Fibroblast of the aortic adventitia (primary cell): ENCODE measurements around the gene PLIN3. TPM values are rescaled to one million over a fixed set of nuclear protein-coding genes. Genes with fewer than 3 reads are reported as not detected.
"Not testable (repeated sequence)": the region's sequence is repeated elsewhere in the genome, so short reads cannot be mapped to it uniquely, and the experiment has no call there.

ENCODE experiments used
- DNase-seq: peaks from one replicate; pipeline ENCODE4 v3.0.0-alpha.2; 2010; ENCODE audit warnings: low read depth
- H3K4me3 ChIP-seq: 2 replicates; pipeline ENCODE4 v1.5.1; 2011; ENCODE audit warnings: low read depth, mild to moderate bottlenecking, control low read depth, low read length, moderate library complexity
- CTCF ChIP-seq: IDR thresholded peaks from 2 replicates; pipeline ENCODE4 v1.5.1; 2011; ENCODE audit warnings: mild to moderate bottlenecking, low read length, control low read depth, inconsistent platforms; ENCODE audit not compliant: insufficient read depth
- total RNA-seq: library from RNA; depleted of rRNA; stranded (reverse); fragments of >200 nt; gene quantifications from 2 replicates; pipeline ENCODE4 v1.2.3, GENCODE V29; 2012; ENCODE audit warnings: low replicate concordance

Gene PLIN3
- total RNA-seq, 1 donor: 227 TPM

- no peak overlapping the region for H3K4me3 ChIP-seq
- no peak for DNase-seq
- no peak for TF ChIP-seq CTCF
These were observed 66.3 kb downstream of the PLIN3 start for GRCh38 chr19:4801085-4801619.

GRCh38 chr19:4800591-4801081 is 66.8 kb downstream of the PLIN3 start:
- no peak for TF ChIP-seq CTCF
- H3K4me3 ChIP-seq: no peak overlapping the region
- no peak for DNase-seq

GRCh38 chr19:4795400-4795799 is 72.1 kb downstream of the PLIN3 start:
- no peak overlapping the region for H3K4me3 ChIP-seq
- DNase-seq: no peak
- no peak for TF ChIP-seq CTCF

GRCh38 chr19:4794971-4795370 is 72.5 kb downstream of the PLIN3 start:
- H3K4me3 ChIP-seq: no peak overlapping the region
- no peak for TF ChIP-seq CTCF
- DNase-seq: no peak

- DNase-seq: not testable (repeated sequence)
These were observed 74.2 kb downstream of the PLIN3 start for GRCh38 chr19:4793278-4793677.

GRCh38 chr19:4792866-4793195 is 74.6 kb downstream of the PLIN3 start:
- DNase-seq: not testable (repeated sequence)
- H3K4me3 ChIP-seq: peak overlapping the region; percentile 77

More at GRCh38 chr19:4793278-4793677, 74.2 kb downstream of the PLIN3 start:
- H3K4me3 ChIP-seq: not testable (repeated sequence)

GRCh38 chr19:4792019-4792865 is 75.2 kb downstream of the PLIN3 start:
- peak overlapping the region; percentile 77 for H3K4me3 ChIP-seq
- DNase-seq: not testable (repeated sequence)

GRCh38 chr19:4791183-4792018 is 76.1 kb downstream of the PLIN3 start, which contains the start of gene FEM1A:
Gene FEM1A, plus strand, starts transcription at chr19:4791734. Its CDS starts 121 bp downstream, at chr19:4791855.
- peak; percentile 100 for DNase-seq
- peak within 1 kb of the TSS; percentile 77 for H3K4me3 ChIP-seq
- TF ChIP-seq CTCF: peak; percentile 98
